Measurements from ENCODE around the gene SLC13A3.

SLC13A3 gene

DNA sequence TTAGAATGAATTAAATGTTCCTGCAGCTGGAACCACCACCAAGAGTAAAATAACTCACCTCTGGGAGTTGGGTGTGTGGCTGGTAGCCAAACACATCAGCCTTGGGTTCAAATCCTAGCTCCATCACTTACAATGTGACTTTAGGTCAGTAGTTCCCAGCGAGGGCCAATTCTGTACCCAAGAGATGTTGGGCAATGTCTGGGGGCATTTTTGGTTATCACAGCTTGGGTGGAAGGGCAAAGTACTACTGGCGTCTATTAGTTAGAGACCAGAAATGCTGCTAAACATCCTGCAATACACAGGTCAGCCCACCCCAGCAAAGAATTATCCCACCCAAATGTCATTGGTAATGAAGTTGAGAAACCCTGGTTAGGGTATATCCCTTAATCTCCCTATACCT, 48.8 kb downstream of the SLC13A3 start:
- DNase-seq: no peak

GRCh38 chr20:46601603-46602122, 49.6 kb downstream of the SLC13A3 start:
- DNase-seq: no peak

DNA sequence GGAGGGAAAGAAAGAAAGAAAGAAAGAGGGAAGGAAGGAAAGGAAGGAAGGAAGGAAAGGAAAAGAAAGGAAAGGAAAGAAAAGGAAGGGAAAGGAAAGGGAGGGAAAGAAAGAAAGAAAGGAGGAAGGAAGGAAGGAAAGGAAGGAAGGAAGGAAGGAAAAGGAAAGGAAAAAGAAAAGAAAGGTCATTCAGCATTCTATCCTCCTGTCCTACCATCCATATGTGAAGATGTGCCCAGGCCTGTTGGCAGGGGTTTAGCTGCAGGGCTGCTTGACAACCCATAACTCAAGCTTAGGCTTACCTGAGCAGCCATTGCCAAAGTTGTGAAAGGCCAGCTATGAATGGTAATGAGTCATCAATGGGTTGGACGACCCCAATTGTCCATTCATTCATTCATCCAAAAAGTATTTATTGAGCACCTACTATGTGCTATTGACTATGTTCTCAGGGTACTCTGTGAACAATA, 50.9 kb downstream of the SLC13A3 start:
- no peak for DNase-seq

DNA sequence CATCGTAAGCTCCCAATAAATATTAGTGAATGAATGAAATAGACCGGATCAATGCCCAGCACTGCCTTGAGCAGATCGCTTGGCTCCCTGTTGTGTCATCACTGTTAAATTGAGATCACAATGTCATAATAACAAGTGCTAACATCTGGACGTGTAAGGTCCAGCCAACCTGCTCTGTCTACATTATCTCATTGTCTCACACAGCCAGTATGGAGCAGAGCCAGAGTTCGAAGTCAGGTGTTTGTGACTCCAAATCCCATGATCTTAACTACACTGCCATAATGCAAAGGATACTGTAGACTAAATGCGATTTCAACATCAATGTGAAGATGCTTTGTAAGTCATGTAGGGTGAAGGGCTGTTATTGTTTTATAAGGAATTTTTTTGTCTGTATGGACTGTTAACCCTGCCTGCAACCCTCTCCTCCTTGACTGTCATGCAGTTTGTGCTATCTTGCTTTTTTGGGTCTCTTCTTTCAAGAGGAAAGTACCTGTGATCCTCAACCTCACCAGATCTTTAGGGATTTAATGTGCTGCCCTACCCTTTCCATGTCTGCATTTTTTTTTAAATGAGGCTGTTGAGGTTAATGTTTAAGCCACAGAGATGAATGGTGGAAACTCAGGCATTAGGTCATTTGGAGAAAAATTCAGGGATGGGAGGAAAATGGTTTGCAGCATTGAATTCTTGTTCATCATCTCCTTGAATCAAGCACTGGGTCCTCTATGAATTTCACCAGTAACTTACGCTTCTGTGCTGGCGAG, 51.9 kb downstream of the SLC13A3 start:
- DNase-seq: no peak

GRCh38 chr20:46595933-46596332, 55.3 kb downstream of the SLC13A3 start:
- DNase-seq: no peak

- DNase-seq: no peak
Observed at GRCh38 chr20:46594725-46595124, 56.5 kb downstream of the SLC13A3 start.

DNA sequence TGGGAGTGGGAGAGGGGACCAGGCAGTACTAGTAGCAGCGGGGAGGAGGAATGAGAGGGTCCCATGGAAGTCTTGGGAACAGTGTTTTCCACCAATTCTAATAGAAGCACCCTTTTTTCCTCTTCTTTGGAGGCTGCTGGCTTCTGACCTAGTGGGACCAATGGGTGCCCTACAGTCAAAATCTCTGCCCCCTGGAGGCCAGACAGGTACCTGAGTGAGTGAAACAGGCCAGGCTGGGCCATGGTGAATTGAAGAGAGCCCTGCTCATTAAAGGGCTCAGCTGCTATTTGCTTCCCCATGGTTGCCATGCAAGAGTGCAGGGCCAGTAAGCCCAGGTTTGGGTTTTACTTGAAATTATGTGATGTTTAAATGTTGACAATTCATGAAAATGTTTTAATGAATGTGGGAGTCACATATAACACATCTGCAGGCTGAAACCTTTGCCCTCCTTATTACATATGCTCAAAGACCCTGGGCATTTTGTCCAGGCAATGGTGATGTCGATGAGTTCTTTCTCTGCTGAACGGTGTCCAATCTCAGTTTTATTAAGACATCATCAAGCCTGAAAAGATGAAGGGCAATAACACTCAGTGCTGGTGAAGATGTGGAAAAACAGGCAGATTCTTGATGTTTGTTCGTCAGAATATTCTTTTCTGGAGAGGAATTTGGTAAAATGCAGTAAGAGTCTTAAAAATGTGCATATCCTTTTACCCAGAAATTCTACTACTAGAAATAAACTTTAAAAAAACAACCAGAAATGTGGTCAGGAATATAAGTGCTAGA, 58.5 kb downstream of the SLC13A3 start:
- no peak for DNase-seq

GRCh38 chr20:46590443-46590842, 60.8 kb downstream of the SLC13A3 start:
- DNase-seq: no peak

DNA sequence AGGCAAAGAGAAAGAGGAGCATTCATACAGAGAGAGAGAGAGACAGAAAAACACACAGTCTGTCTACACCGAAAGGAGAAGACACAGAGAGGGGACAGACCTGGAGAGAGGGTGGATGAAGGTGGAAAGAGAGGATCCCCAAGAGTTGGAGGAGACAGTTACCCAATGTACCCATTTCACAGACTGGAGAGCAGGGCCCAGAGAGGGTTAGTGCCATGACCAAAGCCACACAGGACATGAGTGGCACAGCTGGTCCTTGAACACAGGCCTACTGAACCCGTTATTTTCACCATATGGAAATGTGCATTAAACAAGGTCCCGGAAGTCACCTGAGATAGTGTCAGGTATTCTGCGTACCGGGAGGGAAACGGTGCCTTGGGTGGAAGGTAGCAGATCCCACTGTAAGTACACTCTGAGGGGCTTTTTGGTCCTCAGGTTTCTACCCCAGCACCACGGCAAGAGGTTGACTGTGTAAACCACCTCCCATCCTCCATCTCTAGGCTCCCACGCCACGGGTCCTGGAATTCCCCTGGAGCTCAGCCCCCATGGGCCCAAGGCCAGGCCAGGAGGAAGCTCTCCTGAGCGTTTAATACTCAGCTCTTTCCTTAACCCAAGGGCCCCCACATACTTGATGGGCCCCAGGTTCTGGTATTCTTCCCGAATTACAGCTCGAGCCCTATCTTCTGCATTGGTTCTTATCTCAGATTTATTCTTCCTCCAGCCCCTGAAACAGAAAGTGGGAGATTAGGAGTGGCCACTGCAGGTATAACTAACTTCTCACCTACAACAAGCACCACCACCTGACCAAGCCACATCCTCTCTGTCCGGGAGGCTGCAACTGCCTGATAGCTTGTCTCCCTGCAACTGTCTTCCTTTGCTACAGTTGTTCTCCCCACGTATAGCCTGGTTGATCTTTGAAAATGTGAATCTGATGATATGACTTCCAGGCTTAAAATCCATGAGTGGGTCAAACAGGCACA, 62.4 kb downstream of the SLC13A3 start:
- DNase-seq: no peak

DNA sequence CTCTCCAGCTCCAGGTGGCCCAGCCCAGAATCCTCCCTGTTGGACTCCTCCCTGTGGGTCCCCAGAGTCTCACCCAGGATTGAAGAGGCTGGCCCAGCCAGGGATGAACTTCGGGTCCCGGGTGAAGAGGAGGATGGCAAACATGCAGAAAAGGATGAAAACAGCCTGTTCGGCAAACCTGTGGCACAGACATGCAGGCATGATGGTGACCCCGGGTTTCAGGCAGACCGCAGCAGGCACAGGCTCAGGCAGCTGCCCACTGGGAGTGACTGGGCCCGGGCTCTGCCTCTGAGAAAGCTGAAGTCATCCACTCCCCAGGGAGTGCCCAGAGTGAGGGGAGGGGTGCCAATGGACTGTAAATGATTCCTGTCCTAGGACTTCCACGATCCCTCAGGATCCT, 63.3 kb downstream of the SLC13A3 start:
- DNase-seq: no peak

- DNase-seq: no peak
Observed at GRCh38 chr20:46586724-46587123, 64.5 kb downstream of the SLC13A3 start.

GRCh38 chr20:46584508-46584907, 66.8 kb downstream of the SLC13A3 start:
- no peak for DNase-seq

DNA sequence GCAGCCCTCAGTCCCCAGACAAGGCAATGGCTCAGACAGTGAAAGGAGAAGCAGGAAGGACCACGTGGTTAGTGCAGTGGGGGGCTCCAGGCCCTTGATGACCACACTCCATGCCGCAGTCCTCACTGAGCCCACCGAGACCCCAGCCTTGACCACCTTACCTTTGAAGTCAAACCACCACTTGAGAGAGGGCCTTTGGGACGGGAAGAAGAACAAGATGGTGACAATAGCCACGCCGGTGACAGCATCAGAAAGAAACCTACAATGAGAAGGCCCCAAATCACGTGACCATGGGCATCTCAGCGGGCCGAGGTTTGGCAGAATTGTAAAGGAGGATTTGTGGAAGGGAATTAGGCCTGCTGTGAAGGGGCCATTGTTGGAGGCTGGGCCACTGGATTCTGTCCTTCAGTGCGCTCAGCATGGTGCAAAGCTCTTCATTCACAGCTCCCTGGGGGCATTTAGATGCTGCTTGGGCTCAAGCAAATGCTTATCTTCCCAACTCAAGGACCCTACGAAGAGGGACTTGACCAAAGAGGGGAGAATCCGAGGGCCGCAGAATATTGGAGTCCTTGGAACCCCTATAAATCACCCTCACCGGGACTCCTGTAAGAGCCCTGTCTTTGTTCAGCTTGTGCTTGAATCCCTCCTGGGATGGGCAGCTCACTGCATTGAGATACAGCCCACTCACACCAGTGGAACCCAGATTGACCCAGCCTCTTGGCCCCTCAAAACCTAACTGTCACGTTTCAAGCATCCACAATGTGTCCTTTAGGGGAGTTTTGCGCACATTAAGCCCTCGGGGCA, 67.6 kb downstream of the SLC13A3 start:
- no peak for DNase-seq

DNA sequence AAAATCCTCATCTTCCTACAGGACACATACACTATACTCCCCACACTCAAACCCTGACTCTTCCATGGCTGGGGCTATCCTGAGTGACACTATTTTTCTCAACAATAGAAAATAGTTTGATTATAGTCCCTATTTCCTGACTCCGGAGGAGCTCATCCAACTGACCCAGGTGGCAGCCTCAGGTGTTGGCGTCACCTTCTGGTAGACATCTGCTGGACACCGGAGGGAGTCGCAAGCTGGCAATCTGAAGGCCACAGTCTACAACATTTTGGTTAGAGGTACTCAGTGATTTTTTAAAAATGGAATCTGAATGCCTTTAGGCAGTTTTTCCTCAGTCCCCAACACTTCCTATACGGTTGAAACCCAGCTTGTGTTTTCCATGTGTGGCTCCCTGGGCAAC, 68.6 kb downstream of the SLC13A3 start:
- no peak for DNase-seq

DNA sequence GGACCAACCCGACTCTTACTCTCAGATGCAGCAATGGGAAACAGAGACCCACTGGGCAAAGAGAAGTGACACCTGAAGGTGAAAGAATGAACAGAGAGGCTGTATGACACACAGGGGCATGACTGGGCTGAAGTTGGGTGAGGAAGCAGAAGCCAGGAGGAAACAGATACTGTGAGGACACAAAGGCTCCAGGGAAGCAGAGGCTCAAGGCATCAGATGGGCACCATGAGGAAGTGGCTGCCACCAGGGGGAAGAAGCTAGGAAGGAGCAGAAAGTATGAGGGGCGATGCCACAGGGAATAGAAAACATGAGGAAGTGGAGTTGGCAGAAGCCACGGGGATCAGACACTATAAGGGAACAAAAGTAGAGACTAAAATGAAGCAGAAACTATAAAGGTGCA, 69.9 kb downstream of the SLC13A3 start:
- no peak for DNase-seq

- DNase-seq: no peak
Observed at GRCh38 chr20:46580613-46581205, 70.5 kb downstream of the SLC13A3 start.

DNA sequence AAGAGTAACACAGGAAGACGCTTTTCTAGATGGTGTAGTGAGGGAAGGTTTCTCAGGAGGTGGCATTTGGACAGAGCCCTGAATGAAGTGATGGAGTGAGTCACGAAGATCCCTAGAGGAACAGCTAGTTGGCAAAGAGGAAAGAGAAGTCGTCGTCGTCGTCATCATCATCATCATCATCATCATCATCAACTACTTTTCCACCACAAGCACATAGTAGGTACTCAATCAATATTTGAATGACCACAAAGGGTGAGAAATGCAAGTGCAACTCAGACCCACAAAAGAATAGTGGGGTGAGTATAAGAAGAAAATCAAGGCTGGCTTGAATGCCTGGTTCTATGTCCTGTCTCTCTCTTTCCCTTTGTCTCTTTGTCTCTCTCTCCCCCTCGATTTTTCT, 72.5 kb downstream of the SLC13A3 start:
- DNase-seq: no peak

- DNase-seq: no peak
Observed at GRCh38 chr20:46576774-46577395, 74.4 kb downstream of the SLC13A3 start.

- no peak for DNase-seq
Observed at GRCh38 chr20:46575937-46576461, 75.3 kb downstream of the SLC13A3 start.

GRCh38 chr20:46575394-46575793, 75.9 kb downstream of the SLC13A3 start:
- DNase-seq: no peak

Data from NCI-H1436 (cell line).